SK-N-SH treated with all-trans-retinoic acid at 6 μM for 48 hours (cell line): ENCODE measurements around the gene COL8A2.

Source experiments
- ATAC-seq: fragments of 200-7000 bp; cut with Tn5 transposase; 3 replicates; pipeline ENCODE4 v1.9.1; 2020; ENCODE audit warnings: mild to moderate bottlenecking, moderate library complexity
- ARNTL ChIP-seq: fragments of 450-650 bp; formaldehyde crosslinking; IDR thresholded peaks from 2 replicates; pipeline ENCODE4 v1.5.0; 2020; ENCODE audit warnings: low read depth, mild to moderate bottlenecking, moderate library complexity, borderline replicate concordance
- BACH2 ChIP-seq: fragments of 250-450 bp; sonication (Bioruptor Pico); IDR thresholded peaks from 2 replicates; pipeline ENCODE4 v1.9.0; 2021; ENCODE audit warnings: mild to moderate bottlenecking, borderline replicate concordance
- CREB5 ChIP-seq: fragments of 250-450 bp; sonication (Bioruptor Pico); IDR thresholded peaks from 2 replicates; pipeline ENCODE4 v1.5.1; 2020; ENCODE audit warnings: low read depth, mild to moderate bottlenecking, moderate library complexity
- CSDC2 ChIP-seq: fragments of 250-450 bp; sonication (Bioruptor Pico); IDR thresholded peaks from 2 replicates; pipeline ENCODE4 v1.5.0; 2020; ENCODE audit warnings: mild to moderate bottlenecking, moderate library complexity
- ESRRG ChIP-seq: fragments of 250-450 bp; sonication (Bioruptor Pico); IDR thresholded peaks from 2 replicates; pipeline ENCODE4 v1.6.1; 2021; ENCODE audit warnings: mild to moderate bottlenecking
- GLIS3 ChIP-seq: fragments of 250-450 bp; sonication (Bioruptor Pico); IDR thresholded peaks from 2 replicates; pipeline ENCODE4 v1.5.0; 2020; ENCODE audit warnings: mild to moderate bottlenecking, moderate library complexity
- ISL1 ChIP-seq: fragments of 250-450 bp; sonication (Bioruptor Pico); IDR thresholded peaks from 2 replicates; pipeline ENCODE4 v2.1.2; 2022; ENCODE audit warnings: mild to moderate bottlenecking, moderate library complexity
- OSR1 ChIP-seq: fragments of 250-450 bp; sonication (Bioruptor Pico); IDR thresholded peaks from 2 replicates; pipeline ENCODE4 v1.8.0; 2022; ENCODE audit warnings: moderate library complexity, mild to moderate bottlenecking, inconsistent platforms
- PATZ1 ChIP-seq: fragments of 250-450 bp; sonication (Bioruptor Pico); IDR thresholded peaks from 2 replicates; pipeline ENCODE4 v1.8.0; 2020; ENCODE audit warnings: mild to moderate bottlenecking, moderate library complexity, borderline replicate concordance
- POU6F1 ChIP-seq: fragments of 250-450 bp; sonication (Bioruptor Pico); IDR thresholded peaks from 2 replicates; pipeline ENCODE4 v1.8.0; 2021; ENCODE audit warnings: low read depth, mild to moderate bottlenecking, moderate library complexity, borderline replicate concordance
- PPARA ChIP-seq: fragments of 250-450 bp; sonication (Bioruptor Pico); IDR thresholded peaks from 2 replicates; pipeline ENCODE4 v1.5.0; 2020; ENCODE audit warnings: mild to moderate bottlenecking, borderline replicate concordance
- RARB ChIP-seq: fragments of 250-450 bp; sonication (Bioruptor Pico); IDR thresholded peaks from 2 replicates; pipeline ENCODE4 v1.8.0; 2021; ENCODE audit warnings: mild to moderate bottlenecking, moderate library complexity
- TCF4 ChIP-seq: fragments of 250-450 bp; sonication (Bioruptor Pico); IDR thresholded peaks from 2 replicates; pipeline ENCODE4 v1.8.0; 2021; ENCODE audit warnings: mild to moderate bottlenecking, moderate library complexity, borderline replicate concordance
- TOX ChIP-seq: fragments of 250-450 bp; sonication (Bioruptor Pico); IDR thresholded peaks from 2 replicates; pipeline ENCODE4 v1.8.0; 2021; ENCODE audit warnings: mild to moderate bottlenecking, moderate library complexity, borderline replicate concordance
- TSHZ2 ChIP-seq: fragments of 250-450 bp; sonication (Bioruptor Pico); IDR thresholded peaks from 2 replicates; pipeline ENCODE4 v1.5.0; 2020; ENCODE audit warnings: mild to moderate bottlenecking, moderate library complexity
- ZC3H10 ChIP-seq: fragments of 250-450 bp; sonication (Bioruptor Pico); IDR thresholded peaks from 2 replicates; pipeline ENCODE4 v1.5.1; 2021; ENCODE audit warnings: mild to moderate bottlenecking, moderate library complexity
- ZFP3 ChIP-seq: fragments of 250-450 bp; sonication (Bioruptor Pico); IDR thresholded peaks from 2 replicates; pipeline ENCODE4 v1.5.0; 2020; ENCODE audit warnings: mild to moderate bottlenecking, moderate library complexity
- ZFP30 ChIP-seq: fragments of 450-650 bp; formaldehyde crosslinking; IDR thresholded peaks from 2 replicates; pipeline ENCODE4 v1.5.0; 2022; ENCODE audit warnings: mild to moderate bottlenecking, moderate library complexity
- ZNF565 ChIP-seq: fragments of 450-650 bp; formaldehyde crosslinking; conservative IDR thresholded peaks from 2 replicates; pipeline ENCODE4 v1.5.0; 2020; ENCODE audit warnings: low read depth, mild to moderate bottlenecking, moderate library complexity

COL8A2 gene

GRCh38 chr1:36151134-36151844 lies 26.3 kb upstream of the COL8A2 start:
- no peak; the same call in 2 of the 3 replicates for ATAC-seq
- TF ChIP-seq TOX (CRISPR knock-in tag) (no peak), OSR1 (no peak), TSHZ2 (no peak), ARNTL (no peak), GLIS3 (CRISPR knock-in tag) (no peak), ISL1 (CRISPR knock-in tag) (no peak), CREB5 (CRISPR knock-in tag) (no peak)

- peak; percentile 87 for ATAC-seq
- TF ChIP-seq PATZ1 (CRISPR knock-in tag) (peak; percentile 20; the same call in 1 of the 2 replicates), ISL1 (CRISPR knock-in tag) (no peak), TCF4 (CRISPR knock-in tag) (no peak), BACH2 (CRISPR knock-in tag) (no peak), GLIS3 (CRISPR knock-in tag) (no peak), ZNF565 (no peak), ZFP3 (CRISPR knock-in tag) (peak; percentile 77)
Measured at GRCh38 chr1:36150296-36151133, 25.5 kb upstream of the COL8A2 start.

GRCh38 chr1:36149973-36150295 lies 24.9 kb upstream of the COL8A2 start:
- ATAC-seq: no peak
- no peak for TF ChIP-seq ISL1 (CRISPR knock-in tag)
- TF ChIP-seq, all 23 proteins: peak for 0

GRCh38 chr1:36149237-36149972 lies 24.4 kb upstream of the COL8A2 start, which contains the start of gene TRAPPC3:
Gene TRAPPC3 (minus strand): TSS chr1:36149486. CDS start chr1:36149378, 108 bp downstream.
- TF ChIP-seq ZFP3 (CRISPR knock-in tag) (peak; percentile 74; the same call in 1 of the 2 replicates), PATZ1 (CRISPR knock-in tag) (no peak), ISL1 (CRISPR knock-in tag) (peak; percentile 24; the same call in 1 of the 2 replicates)
- peak; percentile 90 for ATAC-seq

GRCh38 chr1:36148821-36149236 lies 23.8 kb upstream of the COL8A2 start:
- TF ChIP-seq PPARA (CRISPR knock-in tag) (no peak), ESRRG (no peak), PATZ1 (CRISPR knock-in tag) (no peak), ZC3H10 (no peak), RARB (no peak), POU6F1 (CRISPR knock-in tag) (no peak), OSR1 (no peak), ARNTL (no peak), TCF4 (CRISPR knock-in tag) (no peak), ZFP3 (CRISPR knock-in tag) (no peak), TOX (CRISPR knock-in tag) (no peak), ZFP30 (CRISPR knock-in tag) (no peak), CSDC2 (CRISPR knock-in tag) (no peak)
- ATAC-seq: peak; percentile 0
